HCEC 1CT (cell line): ENCODE data around the gene CCNQ.

Source experiments
- DNase-seq: peaks from one replicate; pipeline ENCODE4 v3.0.0-alpha.2; 2017

Gene CCNQ

DNA sequence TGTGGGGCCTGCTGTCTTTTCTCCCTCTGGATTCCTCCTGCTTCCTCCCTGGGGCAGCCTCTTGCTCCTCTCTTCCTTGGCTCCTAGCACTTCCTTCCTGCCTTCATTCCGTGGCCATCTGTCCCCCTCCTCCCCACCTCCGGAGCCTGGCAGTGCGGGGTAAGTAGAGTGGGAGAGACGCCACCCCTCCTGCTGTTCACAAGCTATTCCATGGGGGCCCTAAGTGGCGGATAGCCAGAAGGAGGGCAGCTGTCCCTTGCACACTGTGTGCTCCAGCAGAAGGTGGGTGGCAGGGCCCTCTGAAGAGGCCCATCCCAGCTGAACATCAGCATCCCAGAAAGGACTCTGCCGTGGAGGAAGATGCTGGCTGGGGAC lies 27.4 kb downstream of the CCNQ start:
- DNase-seq = no peak

DNA sequence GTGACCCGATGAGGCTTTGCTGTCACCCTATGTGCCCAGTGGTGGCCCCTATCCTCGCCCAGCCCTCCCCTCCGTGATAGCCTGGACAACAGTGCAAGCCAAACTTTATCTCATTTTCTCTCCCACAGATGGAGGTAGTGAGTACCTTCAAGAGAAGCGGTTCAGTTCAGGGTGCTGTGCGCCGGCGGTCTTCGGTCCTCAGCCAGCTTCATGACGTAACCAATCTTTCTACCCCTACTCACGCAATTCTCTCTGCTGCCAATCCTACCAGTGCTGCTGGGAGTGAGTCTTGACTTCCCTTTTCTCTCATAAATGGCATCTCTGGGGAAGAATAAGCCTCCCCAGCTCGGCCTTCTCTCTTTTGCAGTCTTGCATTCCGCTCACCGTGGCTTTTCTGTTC lies 29.5 kb downstream of the CCNQ start:
- DNase-seq = no peak

DNA sequence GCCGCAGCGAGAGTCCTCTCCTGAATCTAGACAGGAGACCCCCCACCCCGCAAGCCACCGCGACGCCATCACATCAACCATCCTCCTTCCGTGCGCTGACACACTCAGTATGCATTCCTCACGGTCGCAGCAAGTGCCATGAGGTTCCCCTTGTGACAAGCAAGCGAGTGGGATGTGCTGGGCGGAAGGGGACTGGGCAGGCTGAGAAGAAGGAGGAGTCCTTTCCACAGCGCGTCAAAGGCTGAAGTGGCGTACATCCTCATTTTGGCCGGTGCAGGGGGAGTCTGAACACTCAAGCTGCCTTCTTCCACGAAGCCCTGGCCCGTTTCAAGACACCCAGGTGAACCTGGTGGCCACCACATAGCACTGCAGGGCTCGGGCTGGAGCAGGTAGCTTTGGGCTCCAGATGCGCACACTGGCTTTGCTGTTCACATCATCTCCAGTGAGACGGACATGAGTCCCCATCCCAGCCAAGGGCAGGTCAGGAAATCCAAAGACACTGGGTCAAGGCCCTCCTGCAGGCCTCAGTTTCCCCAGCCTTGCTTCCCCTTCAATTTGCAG lies 30.4 kb downstream of the CCNQ start:
- no peak for DNase-seq

DNA sequence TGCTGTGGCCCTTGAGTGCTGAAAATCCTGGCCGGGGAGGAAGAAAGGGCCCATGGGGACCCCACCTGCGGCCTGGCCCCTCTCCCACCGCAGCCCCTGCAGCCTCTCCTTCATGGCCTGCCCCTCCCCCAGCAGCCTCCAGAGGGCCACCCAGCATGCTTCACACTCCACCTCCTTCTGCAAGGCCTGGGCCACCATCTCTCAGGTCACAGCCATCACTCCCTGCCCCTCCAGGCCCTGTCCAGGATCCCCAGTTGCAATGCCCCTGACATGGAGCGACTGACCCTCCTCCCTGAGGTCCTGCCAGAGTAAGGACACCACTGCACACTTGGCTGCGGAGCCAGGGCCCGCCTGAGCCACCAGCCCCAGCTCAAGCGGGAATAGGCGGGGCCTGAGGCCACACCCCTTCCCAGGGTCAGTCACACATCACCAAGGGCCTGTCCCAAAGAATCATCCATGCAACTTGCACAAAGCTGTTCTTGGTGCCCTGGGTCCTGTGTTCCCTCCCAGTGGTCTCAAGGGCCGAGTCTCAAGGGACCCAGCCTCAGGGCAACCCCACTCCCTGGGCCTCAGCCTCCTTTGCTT lies 32.9 kb downstream of the CCNQ start:
- no peak for DNase-seq

DNA sequence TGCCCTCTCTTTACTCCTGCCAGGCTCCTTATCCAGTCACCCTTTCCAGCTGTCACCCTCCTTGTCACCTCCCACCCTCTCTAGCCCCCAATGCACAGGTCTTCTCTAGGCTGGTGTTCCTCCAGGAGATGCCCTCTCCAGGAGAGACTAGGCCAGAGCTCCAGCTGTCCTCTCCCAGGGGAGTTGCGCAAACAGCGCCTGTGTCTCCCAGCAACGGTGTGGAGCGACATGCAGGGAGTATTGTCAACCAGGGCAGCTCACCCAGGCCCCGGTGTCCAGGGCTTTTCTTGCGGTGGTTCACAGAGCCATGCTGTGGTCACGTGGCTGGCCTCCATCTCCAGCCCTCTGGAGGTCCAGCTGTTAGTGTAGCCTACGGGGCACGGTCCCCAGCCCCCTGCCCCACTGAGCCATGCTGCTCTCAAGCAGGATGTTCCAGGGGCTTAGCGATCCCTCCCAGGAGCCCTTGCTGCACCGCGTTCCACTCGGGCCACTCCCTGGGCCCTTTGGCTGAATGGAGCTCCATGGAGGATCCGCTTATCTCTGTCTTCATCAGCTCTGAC lies 34.8 kb downstream of the CCNQ start:
- DNase-seq = no peak

DNA sequence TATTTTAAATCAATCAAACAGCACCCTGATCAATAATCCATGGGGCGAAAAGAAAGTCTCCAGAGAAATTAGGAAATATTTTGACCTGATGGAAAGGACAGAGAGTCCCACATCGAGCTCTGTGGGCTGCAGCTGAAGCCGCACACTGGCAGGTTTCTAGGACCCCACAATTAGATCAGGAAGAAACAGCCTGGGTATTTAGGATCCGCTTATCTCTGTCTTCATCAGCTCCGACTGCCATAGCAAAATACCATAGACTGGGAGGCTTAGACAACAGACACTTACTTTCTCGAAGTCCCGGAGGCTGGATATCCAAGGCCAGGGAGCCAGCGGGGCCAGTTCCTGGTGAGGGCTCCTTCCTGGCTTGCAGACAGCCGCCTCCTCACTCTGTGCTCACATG lies 36.4 kb downstream of the CCNQ start:
- DNase-seq = no peak

DNA sequence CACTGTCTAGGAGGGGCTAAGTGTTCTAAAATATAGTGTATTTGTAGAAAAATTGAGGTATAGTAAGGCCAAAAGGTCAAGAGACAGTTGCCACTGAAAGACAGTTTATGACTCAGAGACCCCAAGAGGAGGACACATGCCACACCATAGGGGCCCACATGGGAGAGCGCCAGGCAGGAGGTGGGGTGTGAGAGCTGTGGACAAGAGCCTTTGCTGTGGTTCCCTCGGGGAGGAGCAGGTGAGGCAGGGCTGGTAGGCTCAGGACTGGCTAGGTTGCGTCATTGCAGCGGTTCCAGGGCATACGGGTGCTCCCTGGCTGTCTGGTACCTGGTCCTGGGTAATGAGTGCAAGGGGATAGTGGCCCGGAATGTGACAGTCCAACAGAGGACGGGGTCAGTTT lies 37.6 kb downstream of the CCNQ start:
- no peak for DNase-seq

DNA sequence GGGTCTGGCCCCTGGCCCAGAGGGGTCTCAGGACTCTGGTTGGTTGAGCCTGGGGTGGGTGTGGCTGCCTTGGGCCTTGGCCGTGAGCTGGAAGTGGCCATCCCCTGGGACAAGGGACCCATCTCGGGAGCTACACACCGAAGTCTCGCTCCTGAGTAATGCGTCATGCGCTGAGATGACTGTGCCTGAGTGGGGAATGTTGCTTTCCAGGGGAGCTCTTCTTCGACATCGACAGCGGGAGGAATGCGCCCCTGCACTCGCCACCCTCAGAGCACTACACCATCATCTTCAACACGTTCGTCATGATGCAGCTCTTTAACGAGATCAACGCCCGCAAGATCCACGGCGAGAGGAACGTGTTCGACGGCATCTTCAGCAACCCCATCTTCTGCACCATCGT lies 38.5 kb downstream of the CCNQ start:
- no peak for DNase-seq

DNA sequence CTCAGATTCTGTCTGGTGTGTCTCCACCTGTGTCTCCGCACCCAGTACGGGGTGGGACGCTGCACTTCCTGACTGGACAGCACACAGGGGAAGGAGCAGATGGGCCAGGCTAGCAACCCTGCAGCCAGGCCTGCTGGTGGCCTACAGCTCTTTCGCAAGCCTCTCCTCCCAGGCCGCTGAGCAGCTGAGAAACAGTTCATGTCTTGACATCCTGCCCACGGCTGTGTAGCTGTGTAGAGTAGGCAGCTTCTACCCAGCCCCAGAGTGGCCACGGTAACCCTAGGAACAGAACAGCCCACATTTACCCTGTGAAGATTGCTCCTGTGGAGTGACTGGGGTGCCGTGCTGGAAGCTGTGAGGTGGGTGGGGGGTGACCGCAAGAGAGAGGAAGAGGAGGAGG lies 38.9 kb downstream of the CCNQ start:
- no peak for DNase-seq

DNA sequence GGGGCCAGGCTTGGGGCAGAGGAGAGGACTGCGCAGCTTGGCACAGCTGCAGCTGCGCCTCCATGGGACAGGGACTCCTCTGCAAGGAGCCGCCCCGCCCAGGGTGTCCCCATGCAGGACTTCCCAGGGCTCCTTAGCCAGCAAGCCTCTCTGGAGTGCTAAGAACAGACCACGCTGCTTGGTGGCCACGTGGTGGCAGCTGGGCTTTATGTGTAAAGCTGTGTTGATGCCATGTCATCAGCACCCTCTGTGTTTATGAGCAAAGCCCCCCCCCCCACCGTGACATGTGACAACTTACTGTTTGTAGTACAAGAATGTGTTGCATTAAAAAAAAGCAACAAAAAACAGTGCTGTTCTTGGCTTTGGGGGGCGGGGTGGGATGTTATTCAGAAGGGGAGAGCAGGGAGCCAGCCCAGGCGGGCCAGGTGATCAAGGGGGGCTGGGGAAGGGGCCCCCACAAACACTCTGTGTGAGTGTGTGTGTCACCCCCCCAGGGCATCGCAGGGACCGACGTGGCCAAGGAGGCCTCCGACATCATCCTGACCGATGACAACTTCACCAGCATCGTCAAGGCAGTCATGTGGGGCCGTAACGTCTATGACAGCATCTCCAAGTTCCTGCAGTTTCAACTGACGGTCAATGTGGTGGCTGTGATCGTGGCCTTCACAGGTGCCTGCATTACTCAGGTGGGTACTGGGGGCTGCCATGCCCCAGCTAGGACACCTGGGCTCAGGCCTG lies 41.2 kb downstream of the CCNQ start:
- no peak for DNase-seq

DNA sequence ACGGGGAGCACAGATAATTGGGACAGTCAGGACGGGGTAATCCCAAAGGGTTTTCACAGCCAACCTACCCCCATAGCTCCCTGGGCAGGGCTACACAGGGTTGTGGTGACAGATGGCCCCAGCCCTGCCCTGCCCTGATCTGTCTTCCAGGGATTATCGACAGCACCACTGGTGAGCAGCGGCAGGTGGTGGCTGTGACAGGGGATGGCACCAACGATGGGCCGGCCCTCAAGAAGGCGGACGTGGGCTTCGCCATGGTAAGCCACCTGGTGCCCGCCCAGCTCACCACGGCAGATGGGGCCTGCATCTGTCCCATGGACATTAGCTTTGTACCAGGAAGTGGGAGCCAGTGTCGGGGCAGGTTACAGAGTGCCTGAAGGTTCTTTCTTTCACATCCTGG lies 42.2 kb downstream of the CCNQ start:
- no peak for DNase-seq

DNA sequence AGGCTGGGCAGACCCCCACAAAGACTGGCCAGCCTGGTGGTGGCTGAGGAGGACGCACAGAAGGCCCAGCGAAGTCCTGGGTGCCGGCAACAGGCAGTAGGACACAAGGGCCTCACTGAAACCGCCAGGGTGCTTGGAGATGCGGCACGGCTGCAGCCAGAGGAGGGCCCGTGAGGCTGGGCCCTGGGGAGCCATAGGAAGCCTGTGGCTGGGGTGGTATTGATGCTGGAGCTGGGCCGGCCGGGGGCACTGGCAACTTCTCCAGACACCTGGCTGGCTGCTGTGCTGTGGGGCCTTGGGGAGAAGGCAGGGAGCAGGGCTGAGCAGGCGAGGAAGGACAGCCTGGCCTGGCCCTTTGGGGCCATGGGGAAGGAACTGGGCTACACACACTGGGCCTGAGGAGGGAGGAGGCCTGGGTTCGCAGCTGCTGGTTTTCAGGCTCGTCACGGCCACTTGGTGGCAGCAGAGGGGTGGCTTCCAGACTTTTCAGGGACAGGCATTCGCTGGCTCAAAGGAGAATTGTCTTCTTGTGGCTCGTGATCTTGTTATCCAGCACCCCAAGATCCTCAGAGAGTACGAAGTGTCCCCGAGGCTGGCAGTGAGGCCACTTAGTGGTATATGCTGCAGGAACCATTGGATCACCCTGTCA lies 44.3 kb downstream of the CCNQ start:
- peak; percentile 43 for DNase-seq

DNA sequence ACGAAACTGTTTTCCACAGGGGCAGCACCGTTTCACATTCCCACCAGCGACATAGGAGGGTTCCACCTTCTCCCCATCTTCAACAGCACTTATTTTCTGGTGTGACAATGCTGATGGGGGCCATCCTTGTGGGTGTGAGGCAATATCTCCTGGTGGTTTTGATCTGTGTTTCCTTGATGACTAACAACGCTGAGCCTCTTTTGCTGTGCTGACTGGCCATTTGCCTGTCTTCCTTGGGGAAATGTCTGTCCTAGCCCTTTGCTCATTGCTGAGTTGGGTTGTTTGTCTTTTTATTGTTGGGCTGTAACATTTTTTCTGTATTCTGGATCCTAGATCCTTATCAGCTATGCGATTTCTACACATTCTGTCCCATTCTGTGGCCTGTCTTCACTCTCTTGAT lies 47.8 kb downstream of the CCNQ start:
- peak; percentile 25 for DNase-seq

DNA sequence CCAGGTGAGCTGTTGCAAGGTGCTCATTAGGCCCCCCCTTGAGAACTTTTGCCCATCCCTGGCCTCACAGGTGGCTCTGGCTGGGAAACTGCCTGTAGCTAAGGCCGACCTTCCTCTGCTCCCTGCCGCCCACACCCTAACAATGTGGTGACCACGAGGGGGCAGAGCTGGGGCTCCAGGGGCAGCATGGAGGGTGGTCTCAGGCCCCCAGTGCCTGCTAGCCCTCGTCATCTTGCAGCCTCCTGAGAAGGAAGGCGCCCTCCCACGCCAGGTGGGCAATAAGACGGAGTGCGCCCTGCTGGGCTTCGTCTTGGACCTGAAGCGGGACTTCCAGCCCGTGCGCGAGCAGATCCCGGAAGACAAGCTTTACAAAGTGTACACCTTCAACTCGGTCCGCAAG lies 49.1 kb downstream of the CCNQ start:
- DNase-seq = no peak

DNA sequence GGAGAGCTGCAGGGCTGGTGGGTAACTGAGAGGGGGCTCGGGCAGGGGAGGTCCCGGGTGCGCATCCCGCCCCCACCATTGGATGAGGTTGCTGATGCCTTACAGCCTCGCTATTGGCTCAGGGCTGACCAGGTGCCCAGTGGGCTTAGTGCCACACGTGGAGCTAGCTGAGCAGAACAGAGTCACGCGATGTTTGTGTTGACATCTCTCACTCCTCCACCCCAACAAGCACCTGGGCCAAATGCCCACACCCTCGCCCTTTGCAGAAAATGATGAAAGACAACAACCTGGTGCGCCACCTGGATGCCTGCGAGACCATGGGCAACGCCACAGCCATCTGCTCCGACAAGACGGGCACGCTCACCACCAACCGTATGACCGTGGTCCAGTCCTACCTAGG lies 49.7 kb downstream of the CCNQ start:
- no peak for DNase-seq

DNA sequence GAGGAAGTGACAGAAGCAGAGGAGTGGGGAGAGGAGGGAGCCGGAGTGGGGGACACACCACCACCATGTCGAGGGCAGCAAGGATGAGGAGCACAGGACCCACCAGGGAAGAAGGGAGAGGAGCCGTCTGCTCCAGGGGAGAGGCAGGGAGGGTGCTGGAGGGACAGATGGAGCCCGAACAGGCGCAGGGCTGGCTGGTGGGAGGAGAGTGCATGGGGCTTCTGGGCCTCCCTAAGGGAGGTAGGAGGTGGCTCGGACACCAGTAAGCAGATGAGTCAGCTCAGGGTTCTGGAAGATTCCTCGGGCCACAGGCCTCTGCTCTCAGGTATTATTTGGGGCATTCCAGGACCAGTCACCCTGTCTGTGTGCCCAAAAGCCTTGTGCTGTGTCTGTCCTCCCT lies 51.7 kb downstream of the CCNQ start:
- DNase-seq = no peak

DNA sequence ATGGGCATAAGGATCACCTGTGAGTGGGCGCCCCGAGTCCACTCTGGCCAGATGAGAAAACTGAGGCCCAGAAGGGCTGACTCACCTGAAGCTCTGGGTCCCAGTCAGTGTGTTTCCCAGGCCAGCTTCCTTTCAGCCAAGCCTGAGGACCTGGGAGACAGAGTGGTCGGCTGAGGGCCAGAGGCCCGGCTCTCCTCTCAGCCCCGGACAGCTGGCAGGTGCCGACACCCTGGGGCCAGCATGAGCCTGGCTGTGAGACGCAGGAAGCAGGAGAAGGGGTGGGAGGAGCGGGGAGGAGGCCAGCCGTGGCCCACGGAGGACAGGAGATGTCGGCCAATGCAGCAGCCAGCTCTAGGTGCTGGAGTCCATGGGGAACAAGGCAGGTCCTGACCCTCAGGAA lies 52.6 kb downstream of the CCNQ start:
- DNase-seq = no peak

DNA sequence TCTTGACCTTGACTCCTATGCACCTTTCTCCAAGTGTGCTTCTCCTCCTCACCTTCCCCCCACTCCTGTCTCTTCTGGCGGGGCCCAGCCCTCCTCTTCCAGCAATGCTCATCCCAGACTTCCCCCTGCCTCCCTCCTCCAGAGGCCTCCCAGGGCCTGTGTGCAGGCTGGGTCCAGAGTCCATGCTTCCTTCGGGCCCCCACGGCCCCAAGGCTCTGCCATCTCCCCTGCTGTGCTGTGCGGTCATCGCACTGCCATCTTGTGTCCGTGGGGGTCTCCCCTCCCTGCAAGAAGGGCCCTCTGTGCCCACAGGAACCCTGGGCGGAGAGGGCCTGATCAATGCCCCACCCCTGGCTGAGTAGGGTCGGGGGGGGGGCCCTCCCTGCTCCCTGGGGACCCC lies 54.2 kb downstream of the CCNQ start:
- no peak for DNase-seq

DNA sequence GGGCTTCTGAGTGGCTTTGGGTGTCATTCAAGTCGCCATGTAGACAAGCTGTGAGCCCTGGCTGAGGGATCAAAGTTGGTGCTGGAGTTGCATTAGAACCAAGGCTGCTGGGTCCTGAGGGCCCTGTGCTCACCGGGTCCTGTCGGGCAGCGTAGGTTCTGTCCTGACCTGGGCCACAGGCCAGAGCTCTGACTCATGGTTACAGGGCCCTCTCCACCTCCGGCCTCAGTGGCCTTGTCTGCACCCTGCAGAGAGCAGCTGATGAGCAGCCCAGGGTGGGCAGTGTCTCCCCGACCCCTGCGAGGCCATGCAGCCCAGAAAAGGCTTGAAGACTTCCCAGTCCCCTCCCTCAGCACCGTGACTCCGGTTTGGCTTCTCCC lies 59.0 kb downstream of the CCNQ start:
- DNase-seq = no peak

DNA sequence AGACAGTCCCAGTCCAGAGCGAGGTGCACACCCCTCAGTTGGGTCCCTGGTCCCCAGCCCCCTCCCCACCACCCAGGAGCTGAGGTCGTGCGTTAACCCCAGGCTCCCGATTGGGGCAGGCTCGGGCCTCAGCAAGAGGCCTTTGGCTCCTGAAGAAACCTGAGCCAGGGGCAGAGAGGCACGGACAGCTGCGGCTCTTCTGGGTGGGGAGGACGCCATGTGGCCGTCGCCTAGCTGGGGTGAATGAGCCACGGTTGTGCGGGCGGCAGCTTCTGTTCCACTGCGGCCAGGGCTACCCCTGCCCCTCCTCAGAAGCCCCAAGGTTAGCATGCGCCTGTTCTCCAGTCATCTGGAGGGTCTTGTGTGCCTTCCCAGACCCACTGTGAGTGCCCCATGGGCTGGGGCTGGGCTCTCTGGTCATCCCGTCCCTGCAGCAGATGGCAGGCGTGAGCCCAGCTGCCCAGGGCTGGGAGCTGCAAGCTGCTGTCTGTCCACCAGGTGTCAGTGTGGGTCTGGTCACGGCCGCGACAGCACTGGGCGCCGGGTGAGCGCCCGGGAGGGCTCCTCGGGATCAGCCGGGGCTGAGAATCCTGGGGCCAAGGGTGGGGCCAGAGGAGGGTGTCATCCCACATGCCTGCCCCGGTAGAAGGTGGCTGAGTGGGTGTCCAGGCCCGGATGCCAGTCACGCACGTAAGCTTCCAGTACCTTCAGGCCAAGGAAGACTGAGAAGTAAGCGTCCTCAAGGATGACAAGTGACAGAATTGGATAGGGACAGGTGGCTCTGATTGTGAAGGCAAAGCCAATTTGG lies 59.6 kb downstream of the CCNQ start:
- DNase-seq = peak; percentile 46

DNA sequence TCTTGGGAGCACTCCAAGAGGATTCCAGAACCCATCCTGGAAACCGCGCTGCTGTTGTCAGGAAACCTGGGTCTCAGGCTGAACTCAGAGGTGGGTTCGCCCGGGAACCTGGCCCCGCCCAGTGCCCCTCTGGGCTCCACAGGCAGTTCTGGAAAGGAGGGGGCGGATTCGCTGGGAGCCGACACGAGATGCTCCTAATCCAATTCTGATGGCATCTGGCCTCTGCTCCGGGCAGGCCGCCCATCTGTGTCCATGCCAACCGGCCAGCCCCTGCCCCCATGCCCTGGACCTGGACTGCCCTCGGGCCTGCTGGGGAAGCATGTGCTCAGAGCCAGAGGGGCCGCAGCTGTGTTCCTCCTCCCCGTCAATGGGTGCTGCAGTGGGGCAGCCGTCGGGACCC lies 60.5 kb downstream of the CCNQ start:
- no peak for DNase-seq
